Aorta (tissue), 5 donors: ENCODE measurements around the gene PACRG. TPM values are rescaled to one million over a fixed set of nuclear protein-coding genes. Genes with fewer than 3 reads are reported as not detected.

Experiments used
- ATAC-seq: fragments of 200-7000 bp; cut with Tn5 transposase; one replicate; pipeline ENCODE4 v1.9.1; 2022; ENCODE audit warnings: moderate library complexity; ENCODE audit not compliant: low FRiP score
- DNase-seq, 2 donors: peaks; one replicate each; pipeline ENCODE4 v3.0.0-alpha.2; 2020
- H3K27ac ChIP-seq, 2 donors: one replicate each; pipeline ENCODE4 v1.5.1; 2013; ENCODE audit warnings: low read length in 2 of 2, mild to moderate bottlenecking in 2 of 2, moderate library complexity in 2 of 2, control low read depth in 1 of 2, inconsistent platforms in 1 of 2, low read depth in 1 of 2
- H3K27me3 ChIP-seq, 2 donors: one replicate each; pipeline ENCODE4 v1.6.1; 2013; ENCODE audit warnings: control low read depth in 1 of 2, low read length in 1 of 2, mild to moderate bottlenecking in 1 of 2, moderate library complexity in 1 of 2; ENCODE audit not compliant: insufficient read depth in 2 of 2, control insufficient read depth in 1 of 2
- H3K36me3 ChIP-seq, 2 donors: one replicate each; pipeline ENCODE4 v1.6.1; 2013; ENCODE audit warnings: control low read depth in 1 of 2, low read length in 1 of 2, mild to moderate bottlenecking in 1 of 2; ENCODE audit not compliant: insufficient read depth in 2 of 2, control insufficient read depth in 1 of 2
- H3K4me1 ChIP-seq, 2 donors: one replicate each; pipeline ENCODE4 v1.6.1; 2013; ENCODE audit warnings: low read length in 2 of 2, control low read depth in 1 of 2, mild to moderate bottlenecking in 1 of 2, moderate library complexity in 1 of 2; ENCODE audit not compliant: insufficient read depth in 2 of 2, control insufficient read depth in 1 of 2
- H3K4me3 ChIP-seq, 2 donors: one replicate each; pipeline ENCODE4 v1.5.1; 2013; ENCODE audit warnings: low read length in 2 of 2, control low read depth in 1 of 2, mild to moderate bottlenecking in 1 of 2
- H3K9me3 ChIP-seq: one replicate; pipeline ENCODE4 v1.6.1; 2013; ENCODE audit warnings: mild to moderate bottlenecking, low read length; ENCODE audit not compliant: control insufficient read depth
- WGBS, 2 donors: extraction: QIAGEN DNeasy Blood & Tissue Kit; methylation state at CpG; one replicate each; pipeline ENCODE4 v1.1.7; 2013; 5-methylcytosine and 5-hydroxymethylcytosine counted together
- intact Hi-C, 2 donors: fragments of 100-400 bp; cut with DNase I; formaldehyde crosslinking; loops; one replicate each; pipeline versions ENCODE4 v1.14.2 to v1.15.0; 2022
- polyA plus RNA-seq, 2 donors: library from polyadenylated mRNA; stranded (reverse); fragments of 200-250 nt; gene quantifications; one replicate each; pipeline ENCODE4 v1.2.3, GENCODE V29; 2013
- total RNA-seq, 2 donors: library from RNA; stranded (reverse); fragmentation: NEBNext Ultra II Directional; extraction: Animal tissue kit (Norgen Biotek cat#: 25700); gene quantifications; one replicate each; pipeline ENCODE4 v1.2.1, GENCODE V29; 2021
- donor health status: healthy with polysubstance abuse.
- donor health status: Bipolar disorder and iron deficiency.
- donor health status: DM: no; HTN: no; CAD: no.
- donor health status: DM: no; HTN: no; CAD: no.
- donor health status: DM: yes; HTN: yes; CAD: no.

The PACRG gene
- total and polyA plus RNA-seq, 4 donors: 0.26 to 2.7 (median 0.54) TPM; not detected in 1

GRCh38 chr6:162854734-162855191, 127.0 kb downstream of the PACRG start:
- H3K4me3 ChIP-seq: no peak overlapping the region

GRCh38 chr6:162856885-162857284, 129.1 kb downstream of the PACRG start:
- DNase-seq: no peak
- H3K36me3 ChIP-seq: no peaks in the 10 kb centered on the region
- no peaks in the 10 kb centered on the region for H3K27me3 ChIP-seq
- H3K4me3 ChIP-seq: no peak overlapping the region
- 6 to 12% methylated on average over 7 of the region's 7 CpGs for WGBS, 2 donors
- intact Hi-C loops: no loop called here
- ATAC-seq: peak; percentile 57
- H3K9me3 ChIP-seq: no peaks in the 10 kb centered on the region
- no peaks in the 10 kb centered on the region for H3K4me1 ChIP-seq
- H3K27ac ChIP-seq: no peak overlapping the region

More at GRCh38 chr6:162854734-162855191, 127.0 kb downstream of the PACRG start:
- Histone ChIP-seq H3K4me1 (no peaks in the 10 kb centered on the region), H3K9me3 (no peaks in the 10 kb centered on the region), H3K27ac (no peak overlapping the region), H3K36me3 (no peaks in the 10 kb centered on the region), H3K27me3 (no peaks in the 10 kb centered on the region)
- DNase-seq: no peak
- intact Hi-C loops: no loop called here
- ATAC-seq: no peak
- WGBS, 2 donors: 71 to 85% methylated on average over 20 of the region's 20 CpGs

DNA sequence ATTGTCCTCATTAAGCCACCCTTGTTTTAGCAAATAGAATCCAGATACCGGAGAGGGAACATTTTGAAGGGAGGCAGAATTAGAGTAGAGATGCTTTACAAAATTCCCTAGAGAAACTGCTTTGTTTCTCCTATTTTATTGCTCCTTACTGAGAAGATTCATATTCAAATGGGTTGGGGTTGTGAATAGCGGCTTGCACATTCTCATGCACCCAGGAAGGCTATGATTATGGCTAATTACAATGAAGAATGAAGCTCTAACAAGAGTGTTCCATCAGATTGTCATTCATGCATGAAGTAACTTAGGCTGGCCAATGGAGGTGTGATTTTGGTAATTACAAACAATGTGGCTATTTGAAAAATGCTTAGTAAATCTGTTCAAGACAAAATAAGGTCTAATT, 129.6 kb downstream of the PACRG start:
- ATAC-seq: no peak
- no peaks in the 10 kb centered on the region for H3K4me1 ChIP-seq
- WGBS, 2 donors: 50 to 56% methylated on average over 2 of the region's 2 CpGs
- no peaks in the 10 kb centered on the region for H3K9me3 ChIP-seq
- H3K36me3 ChIP-seq: no peaks in the 10 kb centered on the region
- no peaks in the 10 kb centered on the region for H3K27me3 ChIP-seq
- DNase-seq: no peak
- intact Hi-C loops: no loop called here
- H3K27ac ChIP-seq: no peak overlapping the region
- no peak overlapping the region for H3K4me3 ChIP-seq

- Histone ChIP-seq H3K4me3 (no peak overlapping the region), H3K36me3 (no peaks in the 10 kb centered on the region), H3K9me3 (no peaks in the 10 kb centered on the region), H3K27ac (no peak overlapping the region), H3K4me1 (no peaks in the 10 kb centered on the region), H3K27me3 (no peaks in the 10 kb centered on the region)
- DNase-seq: no peak
- ATAC-seq: no peak
- WGBS, 2 donors: 85 to 88% methylated on average over 3 of the region's 3 CpGs
- intact Hi-C loops: no loop called here
Observed at GRCh38 chr6:162862462-162862861, 134.7 kb downstream of the PACRG start.

DNA sequence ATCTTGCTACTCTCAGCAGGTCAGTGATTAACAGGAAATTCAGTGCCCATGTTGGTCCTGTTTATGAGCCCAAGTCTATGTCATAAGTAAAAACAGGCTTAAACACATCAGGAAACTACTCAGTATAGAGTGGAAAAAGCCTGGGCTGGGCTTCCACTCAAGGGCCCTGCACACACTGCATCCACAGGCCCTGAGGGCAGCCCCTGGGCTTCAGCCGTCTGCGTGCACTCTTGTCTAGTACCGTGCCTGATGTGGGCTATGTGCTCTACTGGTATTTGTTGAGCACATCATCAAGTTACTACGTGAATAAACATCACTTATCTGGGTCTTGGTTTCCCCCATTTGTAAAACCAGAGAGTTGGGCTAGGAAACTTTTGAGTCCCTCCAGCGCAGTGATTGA, 135.2 kb downstream of the PACRG start:
- Histone ChIP-seq H3K27me3 (no peaks in the 10 kb centered on the region), H3K9me3 (no peaks in the 10 kb centered on the region), H3K4me3 (no peak overlapping the region), H3K27ac (no peak overlapping the region), H3K4me1 (no peaks in the 10 kb centered on the region), H3K36me3 (no peaks in the 10 kb centered on the region)
- intact Hi-C loops: no loop called here
- ATAC-seq (no peak), DNase-seq (no peak)
- WGBS, 2 donors: 92 to 95% methylated on average over 5 of the region's 5 CpGs

- ATAC-seq: no peak
- 94 to 100% methylated on average over 1 of the region's 1 CpG for WGBS, 2 donors
- no peak for DNase-seq
- intact Hi-C loops: no loop called here
- no peak overlapping the region for H3K4me3 ChIP-seq
- H3K36me3 ChIP-seq: no peaks in the 10 kb centered on the region
- H3K9me3 ChIP-seq: no peaks in the 10 kb centered on the region
- no peaks in the 10 kb centered on the region for H3K27me3 ChIP-seq
- no peak overlapping the region for H3K27ac ChIP-seq
- H3K4me1 ChIP-seq: no peaks in the 10 kb centered on the region
Observed at GRCh38 chr6:162863821-162864220, 136.0 kb downstream of the PACRG start.

DNA sequence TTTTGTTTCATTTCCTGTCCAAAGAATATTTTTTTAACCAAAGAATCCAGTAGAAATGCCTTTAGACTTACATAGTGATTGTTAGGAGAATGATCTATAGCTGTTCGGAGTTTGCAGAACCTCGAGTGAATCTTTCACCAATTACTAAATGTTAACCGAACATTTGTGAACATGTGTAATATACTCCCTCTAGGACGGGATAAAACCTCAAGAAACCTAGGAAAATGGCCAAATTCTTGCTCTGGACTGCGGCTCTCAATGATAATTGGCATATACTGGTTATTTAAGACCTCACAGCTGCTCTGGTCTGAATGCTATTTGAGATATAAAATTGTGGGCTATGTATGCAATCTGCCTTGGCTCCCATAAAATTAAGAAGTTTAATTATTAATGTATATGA, 137.1 kb downstream of the PACRG start:
- H3K4me3 ChIP-seq: no peak overlapping the region
- intact Hi-C loops: no loop called here
- WGBS, 2 donors: 22 to 35% methylated on average over 5 of the region's 5 CpGs
- no peaks in the 10 kb centered on the region for H3K4me1 ChIP-seq
- H3K27ac ChIP-seq: no peak overlapping the region
- no peak for DNase-seq
- H3K36me3 ChIP-seq: no peaks in the 10 kb centered on the region
- H3K27me3 ChIP-seq: no peaks in the 10 kb centered on the region
- no peaks in the 10 kb centered on the region for H3K9me3 ChIP-seq
- no peak for ATAC-seq

- Histone ChIP-seq H3K27me3 (peaks cover 0 to 1% of the 10 kb centered on the region in 2 donors), H3K27ac (no peak overlapping the region), H3K4me1 (no peaks in the 10 kb centered on the region), H3K9me3 (no peaks in the 10 kb centered on the region), H3K4me3 (no peak overlapping the region), H3K36me3 (no peaks in the 10 kb centered on the region)
- DNase-seq: no peak
- 35 to 51% methylated on average over 1 of the region's 1 CpG for WGBS, 2 donors
- intact Hi-C loops: no loop called here
- no peak for ATAC-seq
Observed at GRCh38 chr6:162866656-162867055, 138.9 kb downstream of the PACRG start.

DNA sequence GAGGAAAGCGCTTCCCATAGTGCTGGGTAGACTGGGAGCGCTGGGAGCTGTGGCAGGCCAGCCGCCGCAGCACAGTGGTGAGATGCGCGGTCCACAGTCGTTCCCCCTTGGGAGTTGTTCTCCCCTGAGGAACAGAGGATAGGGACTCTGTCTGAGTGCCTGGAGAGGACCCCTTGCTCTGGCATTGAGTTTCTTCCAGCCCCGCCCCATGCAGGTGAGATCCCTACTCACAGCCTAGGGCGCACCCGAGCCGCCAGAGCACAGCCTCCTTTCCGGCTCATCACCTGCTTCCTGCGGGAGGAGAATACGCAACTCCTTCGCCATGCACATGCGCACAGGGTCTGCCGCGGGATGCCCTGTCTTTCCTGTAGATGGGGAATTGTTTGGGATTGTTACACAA, 140.6 kb downstream of the PACRG start:
- Histone ChIP-seq H3K4me3 (no peak overlapping the region), H3K4me1 (no peaks in the 10 kb centered on the region), H3K9me3 (no peaks in the 10 kb centered on the region), H3K36me3 (no peaks in the 10 kb centered on the region), H3K27me3 (peaks cover 0 to 1% of the 10 kb centered on the region in 2 donors), H3K27ac (no peak overlapping the region)
- ATAC-seq (peak; percentile 44), DNase-seq (no peak)
- intact Hi-C loops: no loop called here
- WGBS, 2 donors: 88 to 90% methylated on average over 18 of the region's 18 CpGs
